ENCODE measurements around the gene ELN.
"Not testable (repeated sequence)": the region's sequence is repeated elsewhere in the genome, so short reads cannot be mapped to it uniquely, and the experiment has no call there.

ELN gene

DNA sequence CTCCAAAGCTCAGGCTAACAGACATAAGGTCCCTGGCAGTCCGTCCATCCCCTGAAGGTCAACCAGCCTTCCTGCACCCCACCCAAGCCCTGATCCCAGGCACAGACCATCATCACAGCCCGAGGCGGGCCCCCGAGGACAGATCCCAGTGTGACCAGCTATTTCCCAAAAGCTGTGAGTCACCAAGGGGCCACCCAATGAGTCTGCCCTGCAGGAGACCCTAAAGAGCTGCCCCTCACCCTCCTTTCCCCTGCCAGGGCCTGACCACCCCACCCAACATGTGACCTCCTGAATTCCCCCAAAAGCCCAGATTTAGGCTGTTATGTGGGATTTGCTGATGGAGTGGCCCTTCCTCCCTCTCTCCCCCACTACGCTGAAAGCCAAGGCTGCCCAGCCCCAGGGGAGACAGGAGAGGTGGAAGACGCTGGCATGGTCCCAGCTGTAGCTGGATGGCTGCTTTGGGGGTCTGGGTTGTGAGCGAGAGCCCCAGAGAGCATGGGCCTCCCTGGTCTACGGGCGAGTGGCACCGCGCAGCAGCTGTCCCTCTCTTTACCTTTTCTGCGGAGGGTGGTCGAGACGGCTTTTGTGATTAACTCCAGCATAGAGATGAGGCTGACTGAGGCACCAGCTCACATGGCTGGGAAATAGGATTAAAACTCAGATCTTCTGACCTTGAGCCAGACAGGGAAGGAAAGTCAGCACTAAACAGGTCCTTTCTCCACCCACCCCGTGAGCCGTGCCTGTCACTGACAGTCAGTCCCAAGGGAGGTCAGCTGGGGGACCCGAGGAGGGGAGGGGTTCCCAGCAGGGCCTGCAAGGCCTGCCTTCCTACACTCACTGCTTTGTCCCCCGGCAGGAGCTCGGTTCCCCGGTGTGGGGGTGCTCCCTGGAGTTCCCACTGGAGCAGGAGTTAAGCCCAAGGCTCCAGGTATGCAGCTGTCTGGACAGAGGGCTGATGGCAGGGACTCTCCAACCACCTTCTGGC is 16.7 kb downstream of the ELN start:
- no peak for DNase-seq

- DNase-seq = not testable (repeated sequence)
These were observed 18.6 kb downstream of the ELN start for GRCh38 chr7:74046581-74046980.

- DNase-seq = no peak
These were observed 19.9 kb downstream of the ELN start for GRCh38 chr7:74047804-74048380.

DNA sequence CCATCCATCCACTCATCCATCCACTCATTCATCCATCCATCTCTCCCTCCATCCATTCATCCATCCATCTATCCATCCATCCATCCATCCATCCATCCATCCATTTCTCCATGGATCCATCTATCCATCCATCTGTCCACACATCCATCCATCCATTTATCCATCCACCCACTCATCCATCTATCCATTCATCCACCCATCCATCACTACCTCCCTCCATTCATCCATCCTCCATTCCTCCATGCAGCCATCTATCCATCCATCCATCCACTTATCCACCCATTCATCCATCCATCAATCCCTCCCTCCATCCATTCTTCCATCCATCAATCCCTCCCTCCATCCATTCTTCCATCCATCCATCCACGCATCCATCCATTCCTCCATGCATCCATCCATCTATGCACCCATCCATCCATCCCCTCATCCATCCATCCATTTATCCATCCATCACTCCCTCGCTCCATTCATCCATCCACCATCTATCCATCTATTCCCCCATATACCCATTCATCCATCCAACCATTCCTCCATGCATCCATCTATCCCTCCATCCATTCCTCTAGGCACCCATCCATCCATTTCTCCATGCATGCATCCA is 21.1 kb downstream of the ELN start:
- no peak for DNase-seq

GRCh38 chr7:74049997-74050798 is 22.2 kb downstream of the ELN start:
- no peak for DNase-seq

- no peak for DNase-seq
These were observed 23.2 kb downstream of the ELN start for GRCh38 chr7:74051193-74051592.

DNA sequence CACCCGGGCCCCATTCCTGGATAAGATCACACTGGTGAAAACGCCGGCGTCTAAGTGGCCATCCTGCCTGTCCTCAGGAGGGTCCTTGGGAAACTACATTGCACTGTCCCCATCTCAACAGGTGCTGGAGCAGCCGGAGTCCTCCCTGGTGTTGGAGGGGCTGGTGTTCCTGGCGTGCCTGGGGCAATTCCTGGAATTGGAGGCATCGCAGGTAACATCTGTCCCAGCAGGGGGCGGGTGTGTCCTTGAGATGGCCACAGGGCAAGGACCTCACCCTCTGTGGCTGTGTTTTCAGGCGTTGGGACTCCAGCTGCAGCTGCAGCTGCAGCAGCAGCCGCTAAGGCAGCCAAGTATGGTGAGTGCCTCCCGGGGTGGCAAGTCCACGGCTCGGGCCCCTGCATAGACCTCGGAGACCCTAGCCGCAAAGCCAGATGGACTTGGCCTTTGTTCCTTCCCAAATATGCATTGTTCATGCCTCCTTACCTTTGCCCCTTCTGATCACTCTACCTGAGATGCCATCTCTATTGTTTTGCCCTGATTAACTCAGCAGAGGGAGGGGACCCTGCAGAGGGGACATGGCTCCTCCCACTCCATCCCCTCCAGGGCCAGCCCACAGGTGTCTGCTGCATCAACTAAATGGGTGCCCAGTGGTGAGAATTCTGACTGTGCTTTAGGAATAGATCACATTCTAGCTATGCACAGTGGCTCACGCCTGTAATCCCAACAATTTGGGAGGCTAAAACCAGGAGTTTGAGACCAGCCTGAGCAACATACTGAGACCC is 23.8 kb downstream of the ELN start:
- DNase-seq = no peak

DNA sequence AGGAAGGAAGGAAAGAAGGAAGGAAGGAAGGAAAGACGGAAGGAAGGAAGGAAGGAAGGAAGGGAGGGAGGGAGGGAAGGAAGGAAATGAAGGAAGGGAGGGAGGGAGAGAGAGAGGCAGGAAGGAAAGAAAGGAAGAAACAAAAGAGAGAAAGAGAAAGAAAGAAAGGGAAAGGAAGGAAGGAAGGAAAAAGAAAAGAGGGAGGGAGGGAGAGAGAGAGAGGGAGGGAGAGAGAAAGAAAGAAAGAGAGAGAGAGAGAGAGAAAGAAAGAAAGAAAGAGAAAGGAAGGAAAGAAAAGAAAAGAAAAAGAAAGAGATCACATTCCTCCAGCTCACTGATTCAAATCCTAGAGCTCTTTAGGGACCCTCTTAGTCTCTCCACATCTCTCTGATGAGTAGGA is 24.7 kb downstream of the ELN start:
- no peak for DNase-seq

- DNase-seq = no peak
These were observed 25.7 kb downstream of the ELN start for GRCh38 chr7:74053589-74054186.

GRCh38 chr7:74056096-74056915 is 28.3 kb downstream of the ELN start:
- no peak for DNase-seq

- DNase-seq = no peak
These were observed 29.4 kb downstream of the ELN start for GRCh38 chr7:74057216-74057925.

GRCh38 chr7:74057987-74058386 is 30.0 kb downstream of the ELN start:
- DNase-seq = no peak

GRCh38 chr7:74058486-74058885 is 30.5 kb downstream of the ELN start:
- DNase-seq = no peak

DNA sequence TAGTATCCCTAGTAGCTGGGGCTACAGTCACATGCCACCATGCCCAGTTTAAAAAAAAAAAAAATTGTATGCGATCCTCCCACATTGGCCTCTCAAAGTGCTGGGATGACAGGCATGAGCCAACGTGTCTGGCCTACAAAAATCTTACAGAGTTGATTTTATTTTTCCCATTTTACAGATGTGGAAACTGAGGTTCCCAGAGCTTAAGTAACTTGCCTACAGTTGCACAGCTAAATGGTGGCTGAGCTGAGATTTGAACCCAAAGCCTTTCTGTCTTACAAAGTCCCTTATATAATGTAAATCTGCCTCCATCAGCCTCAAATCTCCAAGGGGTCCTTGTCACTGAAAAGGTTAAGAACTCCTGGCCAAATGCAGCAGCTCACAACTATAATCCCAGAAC is 31.1 kb downstream of the ELN start:
- no peak for DNase-seq

DNA sequence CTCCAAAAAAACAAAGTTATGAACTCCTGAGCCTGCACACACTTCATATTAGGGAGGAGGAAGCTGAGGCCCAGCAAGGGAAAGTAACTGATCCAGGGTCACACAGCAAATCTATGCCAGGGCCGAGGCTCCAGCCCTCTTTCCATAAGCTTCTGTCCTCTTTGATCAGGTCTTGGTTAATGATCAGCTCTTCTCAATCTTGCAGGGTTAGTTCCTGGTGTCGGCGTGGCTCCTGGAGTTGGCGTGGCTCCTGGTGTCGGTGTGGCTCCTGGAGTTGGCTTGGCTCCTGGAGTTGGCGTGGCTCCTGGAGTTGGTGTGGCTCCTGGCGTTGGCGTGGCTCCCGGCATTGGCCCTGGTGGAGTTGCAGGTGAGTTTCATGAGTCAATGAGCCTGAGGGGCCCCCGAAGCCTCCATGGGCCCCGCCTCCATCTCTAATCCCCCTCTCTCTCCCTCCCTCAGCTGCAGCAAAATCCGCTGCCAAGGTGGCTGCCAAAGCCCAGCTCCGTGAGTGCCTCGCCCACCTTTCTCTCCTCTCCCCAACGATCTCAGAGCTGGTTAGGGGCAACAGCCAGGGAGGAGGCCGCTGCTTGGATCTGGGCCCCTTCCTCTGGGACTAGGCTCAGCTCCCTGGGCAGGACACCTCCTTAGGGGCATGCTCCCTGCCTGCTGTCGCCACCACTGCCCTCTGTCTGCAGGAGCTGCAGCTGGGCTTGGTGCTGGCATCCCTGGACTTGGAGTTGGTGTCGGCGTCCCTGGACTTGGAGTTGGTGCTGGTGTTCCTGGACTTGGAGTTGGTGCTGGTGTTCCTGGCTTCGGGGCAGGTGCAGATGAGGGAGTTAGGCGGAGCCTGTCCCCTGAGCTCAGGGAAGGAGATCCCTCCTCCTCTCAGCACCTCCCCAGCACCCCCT is 32.0 kb downstream of the ELN start:
- DNase-seq = no peak

GRCh38 chr7:74061840-74062539 is 34.0 kb downstream of the ELN start:
- no peak for DNase-seq

DNA sequence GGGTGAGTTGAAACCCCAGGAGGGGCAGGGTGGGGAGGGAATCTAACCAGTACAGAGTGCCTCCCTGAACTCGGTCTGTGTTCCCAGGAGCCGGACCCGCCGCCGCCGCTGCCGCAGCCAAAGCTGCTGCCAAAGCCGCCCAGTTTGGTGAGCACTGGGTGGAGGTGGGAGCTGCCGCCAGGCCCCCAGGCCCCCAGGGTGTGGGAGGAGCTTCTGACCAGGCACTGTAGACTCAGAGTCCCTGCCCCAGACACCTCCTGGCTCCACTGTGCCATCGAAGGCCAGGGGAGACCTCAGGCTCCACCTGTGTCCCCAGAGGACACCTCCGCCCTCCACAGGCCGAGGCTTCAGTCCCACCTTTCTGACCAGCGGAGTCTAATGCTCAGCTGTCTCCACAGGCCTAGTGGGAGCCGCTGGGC is 35.3 kb downstream of the ELN start:
- DNase-seq = no peak

DNA sequence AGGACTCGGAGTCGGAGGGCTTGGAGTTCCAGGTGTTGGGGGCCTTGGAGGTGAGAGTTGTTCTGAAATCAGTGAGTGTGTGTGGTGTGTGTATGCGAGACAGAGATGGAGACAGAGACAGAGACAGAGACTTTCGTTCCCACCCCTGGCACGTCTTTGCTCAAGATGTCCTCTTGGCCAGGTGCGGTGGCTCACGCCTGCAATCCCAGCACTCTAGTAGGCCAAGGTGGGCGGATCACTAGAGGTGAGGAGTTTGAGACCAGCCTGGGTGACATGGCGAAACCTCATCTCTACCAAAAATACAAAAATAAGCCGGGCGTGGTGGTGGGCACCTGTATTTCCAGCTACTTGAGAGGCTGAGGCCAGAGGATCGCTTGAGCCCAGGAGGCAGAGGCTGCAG is 35.7 kb downstream of the ELN start:
- DNase-seq = no peak

DNA sequence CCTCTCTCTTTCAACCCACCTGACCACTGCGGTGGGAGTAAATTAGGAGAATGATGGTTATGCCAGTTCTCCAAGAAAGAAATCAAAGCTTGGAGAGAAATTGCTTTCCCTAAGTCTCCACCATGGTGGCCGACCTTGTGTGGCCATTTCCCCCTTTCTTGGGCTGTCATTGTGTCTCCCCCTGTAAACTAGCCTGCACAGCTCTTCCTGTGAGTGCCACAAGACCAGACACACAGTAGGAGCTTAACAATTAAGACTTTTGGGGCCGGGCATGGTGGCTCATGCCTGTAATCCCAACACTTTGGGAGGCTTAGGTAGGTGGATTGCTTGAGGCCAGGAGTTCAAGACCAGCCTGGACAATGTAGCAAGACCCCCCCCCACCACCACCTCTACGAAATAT is 36.7 kb downstream of the ELN start:
- no peak for DNase-seq

Measured in NCI-H1048 (cell line).